Right lobe of liver (tissue), 4 donors: ENCODE data around the gene MAPKAP1.

Experiments used
- POLR2A ChIP-seq: fragments of 450-650 bp; IDR thresholded peaks from one replicate; pipeline ENCODE4 v1.6.1; 2017; ENCODE audit warnings: antibody characterized with exemption, mild to moderate bottlenecking
- TF ChIP-seq, protein P1 (sequence below), 4 donors: fragments of 200-600 bp in 3 of 4; fragments of 450-650 bp in 1 of 4; IDR thresholded peaks; one replicate each; pipeline versions ENCODE4 v1.5.1 to v1.8.0; 2016 to 2022; ENCODE audit warnings: antibody characterized with exemption in 4 of 4, mild to moderate bottlenecking in 2 of 4
- donor health status: DM: no; HTN: no; CAD: no.
- donor health status: DM: no; HTN: no; CAD: no.
- donor health status: DM: no; HTN: yes; CAD: no.

DNA sequence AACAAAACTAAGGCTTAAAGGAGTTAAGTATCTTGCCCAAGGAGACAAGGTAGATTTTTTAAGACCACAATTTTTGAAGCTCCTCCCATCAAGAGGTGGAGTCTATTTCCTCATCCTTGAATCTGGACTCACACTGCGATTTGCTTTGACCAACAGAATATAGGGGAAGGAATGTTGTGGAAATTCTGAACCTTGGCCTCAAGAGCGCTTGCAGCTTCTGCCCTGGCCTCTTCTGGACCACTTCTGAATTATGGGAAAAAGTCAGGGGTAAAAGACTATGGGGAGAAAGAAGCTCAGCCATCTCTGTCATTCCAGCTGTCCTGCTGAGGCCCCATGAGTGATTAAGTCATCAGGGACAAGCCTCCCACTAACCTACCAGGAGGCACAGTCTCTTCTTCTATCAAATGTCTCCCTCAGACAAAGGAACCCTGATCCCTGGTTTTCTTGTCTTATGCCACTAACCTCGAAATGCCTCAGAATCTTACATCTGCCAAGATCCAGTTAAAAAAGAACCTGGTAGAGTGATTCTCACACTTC, 25.9 kb downstream of the MAPKAP1 start:
- TF ChIP-seq POLR2A, result no peak
- TF ChIP-seq, protein P1, sequence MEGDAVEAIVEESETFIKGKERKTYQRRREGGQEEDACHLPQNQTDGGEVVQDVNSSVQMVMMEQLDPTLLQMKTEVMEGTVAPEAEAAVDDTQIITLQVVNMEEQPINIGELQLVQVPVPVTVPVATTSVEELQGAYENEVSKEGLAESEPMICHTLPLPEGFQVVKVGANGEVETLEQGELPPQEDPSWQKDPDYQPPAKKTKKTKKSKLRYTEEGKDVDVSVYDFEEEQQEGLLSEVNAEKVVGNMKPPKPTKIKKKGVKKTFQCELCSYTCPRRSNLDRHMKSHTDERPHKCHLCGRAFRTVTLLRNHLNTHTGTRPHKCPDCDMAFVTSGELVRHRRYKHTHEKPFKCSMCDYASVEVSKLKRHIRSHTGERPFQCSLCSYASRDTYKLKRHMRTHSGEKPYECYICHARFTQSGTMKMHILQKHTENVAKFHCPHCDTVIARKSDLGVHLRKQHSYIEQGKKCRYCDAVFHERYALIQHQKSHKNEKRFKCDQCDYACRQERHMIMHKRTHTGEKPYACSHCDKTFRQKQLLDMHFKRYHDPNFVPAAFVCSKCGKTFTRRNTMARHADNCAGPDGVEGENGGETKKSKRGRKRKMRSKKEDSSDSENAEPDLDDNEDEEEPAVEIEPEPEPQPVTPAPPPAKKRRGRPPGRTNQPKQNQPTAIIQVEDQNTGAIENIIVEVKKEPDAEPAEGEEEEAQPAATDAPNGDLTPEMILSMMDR (IDR thresholded peaks at IDR 0.05), result no peak
